GM12892 (cell line): Measurements from ENCODE around the gene GRID1.

Experiments used
- DNase-seq: peaks from one replicate; pipeline ENCODE4 v3.0.0; 2011; ENCODE audit not compliant: insufficient read length
- FAIRE-seq: peaks from 2 replicates; lab custom pipeline; 2011; peaks lifted over from hg19 to GRCh38; lab: Jason Lieb, UNC
- POLR2A ChIP-seq: IDR thresholded peaks from 2 replicates; pipeline ENCODE4 v1.6.1; 2011; ENCODE audit warnings: low read depth, low read length, control low read depth
- POLR2AphosphoS5 ChIP-seq: IDR thresholded peaks from 2 replicates; pipeline ENCODE4 v1.6.1; 2011; ENCODE audit warnings: low read depth, low read length, control low read depth
- TAF1 ChIP-seq: IDR thresholded peaks from 2 replicates; pipeline ENCODE4 v1.6.1; 2011; ENCODE audit warnings: low read depth, mild to moderate bottlenecking, control low read depth, low read length, borderline replicate concordance

Gene GRID1

DNA sequence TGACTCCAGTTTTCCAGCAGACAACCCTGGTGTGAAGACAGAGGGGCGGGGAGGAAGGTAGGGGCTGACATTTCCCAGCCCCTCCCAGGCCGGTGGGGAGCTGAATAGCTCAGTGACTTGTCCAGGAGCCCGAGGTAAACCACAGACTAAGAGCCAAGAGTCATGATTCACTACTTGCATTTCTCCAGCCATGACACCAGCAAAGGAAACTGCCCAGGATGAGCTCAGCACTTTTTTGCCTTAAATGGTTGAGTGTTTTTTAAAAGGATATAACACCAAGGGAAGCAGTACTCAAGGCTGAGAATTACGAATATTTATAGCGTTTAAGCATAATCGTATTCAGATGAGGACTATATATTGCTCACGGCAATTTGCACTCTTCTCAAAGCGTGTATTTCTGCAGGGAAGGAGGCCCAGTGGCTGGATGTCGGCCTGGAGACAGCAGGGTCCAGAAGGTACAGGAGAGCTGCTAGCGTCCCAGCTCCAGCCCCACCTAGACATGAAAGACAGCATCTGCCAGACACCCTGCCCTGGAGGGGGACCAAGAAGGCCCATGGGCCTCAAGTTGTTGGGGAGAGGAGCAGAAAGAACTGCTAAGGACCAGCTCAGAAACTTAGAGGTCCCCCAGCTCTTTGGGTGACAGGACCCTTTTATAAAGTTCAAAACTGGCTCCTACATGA, 141.4 kb downstream of the GRID1 start:
- no peak for DNase-seq
- TF ChIP-seq POLR2A (no peak), TAF1 (no peak), POLR2AphosphoS5 (no peak)
- no peak for FAIRE-seq

DNA sequence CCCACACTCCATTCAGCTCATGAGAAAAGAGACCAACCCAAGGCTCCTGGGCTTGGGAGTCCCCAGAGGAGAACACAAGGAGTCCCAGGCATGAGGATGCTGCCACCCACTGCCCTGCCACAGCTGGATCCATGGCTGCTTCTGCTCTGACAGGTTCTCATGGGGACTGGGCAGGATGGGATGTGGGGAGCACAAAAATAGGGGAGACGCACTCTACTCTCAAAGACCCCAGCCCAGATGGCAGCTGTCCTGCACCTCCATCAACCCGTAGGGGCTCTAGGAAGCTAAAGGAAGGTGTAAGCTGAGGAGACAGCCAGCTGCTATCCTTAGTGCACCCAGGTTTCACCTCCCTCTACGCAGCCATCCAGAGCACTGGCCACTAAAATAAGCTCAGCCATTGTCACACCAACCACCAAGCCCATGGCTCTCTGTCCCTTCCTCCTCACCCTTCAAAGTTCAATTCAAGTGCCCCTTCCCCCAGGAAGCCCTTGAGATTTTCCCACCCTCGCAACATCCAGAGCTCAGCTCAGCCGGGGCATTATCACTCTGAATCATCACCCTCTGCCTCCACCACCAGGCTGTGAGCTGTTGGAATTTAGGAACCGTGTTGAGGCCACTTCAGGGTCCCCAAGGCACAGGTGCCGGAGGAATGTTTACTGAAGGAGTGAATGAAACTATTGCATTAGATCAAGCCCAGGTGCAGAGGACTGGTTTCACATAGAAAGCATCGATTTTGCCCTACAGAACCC, 142.1 kb downstream of the GRID1 start:
- no peak for TF ChIP-seq TAF1
- no peak for TF ChIP-seq POLR2A
- no peak for TF ChIP-seq POLR2AphosphoS5
- FAIRE-seq (no peak), DNase-seq (no peak)

DNA sequence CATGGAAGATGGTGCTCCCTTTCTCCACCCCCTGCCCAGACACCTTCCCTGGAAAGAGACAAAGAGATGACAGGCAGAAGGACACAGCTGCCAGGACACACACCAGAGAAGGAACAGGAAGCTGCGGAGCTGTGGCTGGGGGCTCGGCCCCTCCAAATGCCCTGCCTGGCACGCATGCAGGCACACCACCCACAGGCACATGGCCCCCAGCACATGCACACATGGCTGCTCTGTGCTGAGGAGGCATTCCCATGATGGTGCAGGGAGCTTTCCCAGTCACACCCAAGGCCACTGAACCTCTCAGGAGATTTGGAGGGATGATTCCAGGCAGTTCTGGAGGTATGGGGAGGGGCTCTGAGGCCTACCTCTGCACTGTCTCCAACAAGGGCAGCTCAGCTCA, 143.3 kb downstream of the GRID1 start:
- DNase-seq (no peak), FAIRE-seq (no peak)
- TF ChIP-seq POLR2AphosphoS5 (no peak), TAF1 (no peak), POLR2A (no peak)

DNA sequence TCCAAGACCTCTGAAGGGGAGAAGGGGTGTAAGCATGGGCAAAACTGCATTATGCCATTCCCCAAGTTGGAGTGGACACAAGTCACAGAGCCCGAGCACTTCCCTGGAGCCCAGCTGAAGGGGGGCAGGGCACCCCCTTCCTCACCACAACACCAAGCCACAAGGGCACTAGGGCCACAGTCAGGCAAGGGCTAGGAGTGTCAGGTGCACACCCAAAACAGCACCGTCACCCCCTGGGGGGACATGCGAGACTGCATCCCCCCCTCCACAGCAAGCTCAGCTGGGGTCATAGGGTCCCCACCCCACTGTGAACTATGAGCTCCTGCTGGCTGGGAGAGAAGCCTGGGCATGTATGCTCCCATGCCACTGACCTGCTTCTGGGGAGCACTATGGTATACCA, 143.9 kb downstream of the GRID1 start:
- FAIRE-seq (no peak), DNase-seq (no peak)
- no peak for TF ChIP-seq POLR2AphosphoS5
- TF ChIP-seq POLR2A = no peak
- TF ChIP-seq TAF1 = no peak

DNA sequence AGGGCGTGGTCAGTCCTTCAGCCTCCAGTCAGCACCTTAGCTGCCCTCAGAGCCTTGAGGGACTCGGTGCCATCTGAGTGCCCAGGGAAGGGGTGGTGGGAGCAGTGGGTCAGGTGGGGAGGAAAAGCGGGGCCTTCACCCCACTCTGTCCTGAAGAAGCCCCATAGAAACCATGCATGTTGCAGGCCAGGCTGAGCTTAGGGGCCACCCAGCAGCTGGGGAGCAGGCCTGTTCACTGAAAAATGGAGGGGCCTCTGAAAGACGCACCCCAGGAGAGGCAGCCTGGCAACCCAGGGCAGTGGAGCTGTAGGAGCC, 144.3 kb downstream of the GRID1 start:
- TF ChIP-seq POLR2AphosphoS5 (no peak), TAF1 (no peak), POLR2A (no peak)
- FAIRE-seq = no peak
- DNase-seq = no peak

DNA sequence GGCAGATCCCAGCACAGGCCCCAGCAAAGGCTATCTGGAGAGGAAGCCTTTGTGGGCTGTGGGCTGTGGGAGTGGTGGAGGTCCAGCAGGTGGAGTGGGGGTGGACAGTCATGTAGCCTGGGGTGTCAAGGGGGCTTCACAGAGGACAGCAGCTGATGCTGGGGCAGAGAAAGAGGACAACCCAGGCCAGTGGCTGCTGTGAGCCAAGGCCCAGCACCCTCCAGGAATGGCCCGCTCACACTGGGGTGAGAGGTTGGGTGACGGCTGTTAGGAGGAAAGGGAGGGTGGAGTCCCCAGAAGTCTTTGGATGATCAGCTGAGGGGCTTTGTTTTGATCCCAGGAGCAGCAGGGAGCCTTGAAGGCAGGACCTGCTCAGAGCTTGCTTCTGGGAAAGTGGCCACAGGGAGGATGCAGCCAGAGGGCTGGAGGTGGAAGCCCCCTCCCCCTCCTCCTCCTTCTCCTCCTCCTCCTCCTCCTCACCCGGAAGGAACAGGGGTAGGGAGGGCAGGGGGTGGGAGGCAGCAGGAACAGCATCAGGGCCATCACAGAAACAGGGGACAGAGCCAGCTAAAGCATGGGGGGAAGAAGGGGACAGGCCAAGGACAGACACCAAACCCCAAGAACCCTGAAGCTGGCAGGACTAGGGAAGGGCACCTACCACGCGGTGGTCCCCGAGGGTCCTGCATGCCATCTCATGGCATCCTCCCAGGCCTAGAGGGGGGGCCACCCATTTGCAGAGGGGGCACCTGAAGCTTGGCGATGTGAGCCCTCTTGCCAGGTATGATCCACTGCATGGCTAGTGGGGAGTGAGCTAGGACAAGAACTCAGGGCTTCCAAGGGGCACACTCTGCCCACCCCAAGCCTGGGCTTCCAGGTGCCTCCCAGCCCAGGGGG, 144.9 kb downstream of the GRID1 start:
- FAIRE-seq (no peak), DNase-seq (no peak)
- no peak for TF ChIP-seq TAF1
- no peak for TF ChIP-seq POLR2AphosphoS5
- TF ChIP-seq POLR2A = no peak

DNA sequence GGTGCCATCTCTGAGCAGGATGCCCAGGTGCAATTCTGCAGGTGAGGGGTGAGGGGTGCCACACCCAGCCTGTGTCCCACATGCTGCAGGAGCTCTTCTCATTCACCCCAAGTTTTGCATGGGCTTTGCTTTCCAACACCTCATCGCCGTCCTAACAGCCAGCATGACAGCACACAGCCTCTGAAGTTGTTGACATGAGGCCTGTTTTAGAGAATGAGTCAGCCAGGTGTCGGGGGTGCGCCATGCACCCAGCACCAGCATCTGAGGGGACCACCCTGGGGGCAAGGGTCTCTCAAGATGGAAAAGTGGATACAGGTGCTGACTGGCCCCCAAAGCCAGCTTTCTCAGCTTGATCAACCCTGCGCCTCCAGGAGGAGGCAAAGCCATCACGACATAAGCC, 146.0 kb downstream of the GRID1 start:
- TF ChIP-seq POLR2A = no peak
- TF ChIP-seq POLR2AphosphoS5 = no peak
- TF ChIP-seq TAF1 = no peak
- FAIRE-seq = no peak

DNA sequence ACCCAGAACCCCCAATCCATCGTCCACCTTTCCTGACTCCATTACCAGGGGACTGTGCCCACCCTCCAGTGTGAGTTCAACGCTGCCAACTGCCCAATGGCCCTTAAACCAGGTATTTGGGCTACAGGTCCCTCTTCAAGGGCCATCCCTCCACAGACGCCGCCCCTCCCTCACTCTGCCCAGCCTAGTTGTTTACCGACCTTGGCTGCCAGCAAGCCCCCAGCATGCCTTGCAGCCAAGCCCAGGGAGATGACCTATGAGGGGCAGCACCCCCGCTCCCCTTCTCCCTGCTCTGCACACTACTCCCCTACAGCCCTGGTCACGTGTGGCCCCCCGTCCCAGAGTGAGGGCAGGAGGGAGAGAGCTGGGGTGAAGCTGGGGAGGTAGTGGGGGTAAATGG, 147.3 kb downstream of the GRID1 start:
- FAIRE-seq = no peak
- TF ChIP-seq TAF1 = no peak
- DNase-seq = no peak

More for the DNA sequence above, 146.0 kb downstream of the GRID1 start:
- DNase-seq = no peak

DNA sequence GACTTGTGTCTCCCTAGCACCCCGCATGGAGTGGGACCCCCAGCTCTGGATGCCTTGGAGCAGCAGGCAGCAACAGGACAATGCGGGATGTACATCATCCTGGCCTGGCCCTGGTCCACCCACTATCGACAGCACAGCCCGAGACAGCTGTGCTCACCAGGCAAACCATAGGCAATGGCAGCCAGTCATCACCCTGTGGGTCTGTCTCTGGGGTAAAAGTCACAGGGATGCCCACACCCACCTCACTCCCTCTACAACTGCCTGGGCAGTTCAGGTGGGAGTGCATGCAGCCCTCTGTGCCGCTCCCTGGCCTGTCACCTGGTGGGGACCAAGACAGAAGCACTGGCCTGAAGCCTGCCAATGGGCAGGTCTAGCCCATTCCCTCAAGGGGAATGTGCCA, 147.8 kb downstream of the GRID1 start:
- DNase-seq (no peak), FAIRE-seq (no peak)
- TF ChIP-seq POLR2AphosphoS5 (no peak), POLR2A (no peak), TAF1 (no peak)

DNA sequence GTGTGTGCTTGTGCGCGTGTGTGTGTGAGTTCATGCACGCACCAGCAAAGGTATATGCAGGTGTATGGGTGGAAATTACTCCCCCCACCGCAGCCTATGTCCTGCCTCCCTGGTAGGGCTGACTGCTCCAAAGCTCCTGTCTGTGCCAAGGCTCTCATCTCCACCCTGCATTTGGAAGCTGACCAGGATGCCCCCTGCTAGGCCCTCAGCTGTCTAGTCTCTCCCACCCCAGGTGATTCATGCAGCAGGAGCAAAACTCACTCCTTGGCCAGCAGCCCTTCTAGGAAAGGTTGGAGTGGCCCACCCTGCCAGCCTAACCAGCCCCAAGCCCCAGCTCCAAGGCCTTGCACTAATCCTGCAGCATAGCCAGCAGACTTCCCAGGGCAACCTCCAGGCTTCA, 148.4 kb downstream of the GRID1 start:
- no peak for DNase-seq
- TF ChIP-seq POLR2AphosphoS5 (no peak), POLR2A (no peak)
- FAIRE-seq = no peak

DNA sequence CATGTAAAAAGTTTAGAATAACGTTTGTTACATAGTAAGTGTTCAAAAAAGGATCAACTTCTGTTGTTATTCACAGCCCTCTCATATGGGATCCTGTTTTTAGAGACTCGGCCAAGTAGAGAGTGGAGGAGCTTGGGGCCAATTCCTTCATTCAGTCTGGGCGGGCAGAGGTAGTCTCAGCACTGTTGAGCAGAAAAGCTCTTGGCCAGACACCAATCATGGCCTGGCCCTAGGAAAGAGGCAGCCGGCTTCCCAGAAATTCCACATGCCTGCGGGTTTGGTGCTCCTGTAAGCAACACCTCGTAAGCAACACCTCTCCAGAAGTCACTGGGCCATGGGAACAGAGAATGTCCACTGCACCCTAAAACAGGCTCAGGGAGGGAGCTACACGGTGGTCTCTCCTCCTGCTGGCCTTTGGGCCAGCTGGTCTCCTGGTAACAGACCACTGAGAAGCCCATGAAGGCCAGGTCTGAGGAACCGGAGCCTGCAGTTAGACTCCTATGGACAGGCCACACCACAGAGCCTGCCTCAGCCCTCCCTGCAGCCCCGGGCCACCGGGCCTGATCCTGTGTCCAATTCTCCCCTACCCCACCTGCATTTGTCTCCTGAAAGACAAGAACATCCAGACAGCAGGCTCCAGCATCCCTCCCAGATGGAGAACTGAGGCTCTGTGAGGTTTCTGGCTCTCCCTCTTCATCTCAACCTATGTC, 149.1 kb downstream of the GRID1 start:
- DNase-seq = no peak
- no peak for FAIRE-seq
- TF ChIP-seq POLR2AphosphoS5 (no peak), TAF1 (no peak), POLR2A (no peak)

DNA sequence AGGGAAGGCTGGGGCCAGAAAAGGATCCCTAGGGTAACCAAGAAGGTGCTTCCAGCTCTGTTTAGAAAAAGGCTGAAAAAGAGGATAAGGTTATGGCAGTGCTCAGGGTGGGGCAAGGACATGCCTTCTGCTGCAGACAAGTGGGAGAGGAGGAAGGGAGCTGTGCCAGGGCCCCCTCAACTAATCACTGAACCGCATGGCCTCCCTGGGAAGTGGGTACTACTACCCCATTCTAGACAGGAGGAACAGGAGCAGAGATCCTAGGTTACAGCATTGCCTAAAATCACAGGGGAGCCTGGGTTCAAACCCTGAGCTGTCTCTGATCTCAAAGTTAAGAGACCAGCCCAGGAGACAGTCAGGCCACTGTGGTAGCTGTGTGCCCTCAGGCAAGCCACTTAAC, 149.7 kb downstream of the GRID1 start:
- no peak for FAIRE-seq
- no peak for TF ChIP-seq POLR2A
- TF ChIP-seq POLR2AphosphoS5 = no peak
- TF ChIP-seq TAF1 = no peak

More for the DNA sequence above, 149.7 kb downstream of the GRID1 start:
- DNase-seq = no peak
